ENCODE results near the gene RTRAF. TPM values are rescaled to one million over a fixed set of nuclear protein-coding genes. Genes with fewer than 3 reads are reported as not detected.

The RTRAF gene
- total RNA-seq, 2 donors from 2014 or later = 157 to 181 TPM

- no peaks in the 10 kb centered on the region for H3K4me1 ChIP-seq
- no peak overlapping the region for H3K27ac ChIP-seq
- no peaks in the 10 kb centered on the region for H3K9me3 ChIP-seq
- H3K36me3 ChIP-seq = no peaks in the 10 kb centered on the region
- H3K9ac ChIP-seq (ENCODE audit: low read depth in 2 of 2, low read length in 2 of 2) = no peak overlapping the region
- no peak for DNase-seq
- intact Hi-C loops (cut with DNase I) = no loop called here
- no peaks in the 10 kb centered on the region for H3K27me3 ChIP-seq
- TF ChIP-seq CTCF (IDR thresholded peaks at IDR 0.05) = no peak
- no peak overlapping the region for H3K4me3 ChIP-seq
These were observed 43.0 kb downstream of the RTRAF start for GRCh38 chr14:52032204-52032801.

GRCh38 chr14:52033101-52033642 lies 43.8 kb downstream of the RTRAF start:
- Histone ChIP-seq H3K36me3 (no peaks in the 10 kb centered on the region), H3K4me1 (no peaks in the 10 kb centered on the region), H3K27ac (no peak overlapping the region), H3K27me3 (no peaks in the 10 kb centered on the region), H3K9me3 (no peaks in the 10 kb centered on the region), H3K9ac (ENCODE audit: low read depth in 2 of 2, low read length in 2 of 2) (no peak overlapping the region), H3K4me3 (no peak overlapping the region)
- DNase-seq = no peak
- intact Hi-C loops (cut with DNase I) = no loop called here
- no peak for TF ChIP-seq CTCF (IDR thresholded peaks at IDR 0.05)

GRCh38 chr14:52039124-52039815 lies 49.9 kb downstream of the RTRAF start:
- Histone ChIP-seq H3K9me3 (no peaks in the 10 kb centered on the region), H3K9ac (ENCODE audit: low read depth in 2 of 2, low read length in 2 of 2) (no peak overlapping the region), H3K27ac (no peak overlapping the region), H3K27me3 (no peaks in the 10 kb centered on the region), H3K36me3 (no peaks in the 10 kb centered on the region), H3K4me1 (peaks cover 3% of the 10 kb centered on the region), H3K4me3 (no peak overlapping the region)
- intact Hi-C loops (cut with DNase I) = no loop called here
- TF ChIP-seq CTCF (IDR thresholded peaks at IDR 0.05) = no peak
- DNase-seq = no peak

DNA sequence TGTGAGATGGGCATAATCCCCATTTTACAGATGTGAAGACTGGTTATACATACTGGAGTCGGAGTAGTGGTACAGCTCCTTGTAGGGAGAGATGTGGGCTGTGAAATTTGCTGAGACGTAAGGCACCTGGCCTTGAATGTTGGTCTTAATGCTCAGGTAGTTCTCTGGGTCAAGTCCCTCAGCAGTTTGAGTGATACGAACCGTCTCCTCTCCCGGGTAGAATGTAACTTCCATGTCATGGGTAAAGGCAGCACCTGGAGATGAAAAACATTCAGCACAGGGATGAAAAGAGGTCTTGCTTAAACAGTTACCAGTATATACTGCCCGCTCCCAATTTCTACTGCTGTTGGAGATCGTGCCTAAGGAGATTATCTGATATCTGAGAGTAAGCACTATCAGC lies 51.3 kb downstream of the RTRAF start:
- no peaks in the 10 kb centered on the region for H3K27me3 ChIP-seq
- intact Hi-C loops (cut with DNase I) = no loop called here
- no peak overlapping the region for H3K9ac ChIP-seq (ENCODE audit: low read depth in 2 of 2, low read length in 2 of 2)
- DNase-seq = no peak
- no peaks in the 10 kb centered on the region for H3K36me3 ChIP-seq
- no peak overlapping the region for H3K4me3 ChIP-seq
- no peak for TF ChIP-seq CTCF (IDR thresholded peaks at IDR 0.05)
- no peak overlapping the region for H3K27ac ChIP-seq
- H3K9me3 ChIP-seq = no peaks in the 10 kb centered on the region
- H3K4me1 ChIP-seq = peaks cover 3% of the 10 kb centered on the region

DNA sequence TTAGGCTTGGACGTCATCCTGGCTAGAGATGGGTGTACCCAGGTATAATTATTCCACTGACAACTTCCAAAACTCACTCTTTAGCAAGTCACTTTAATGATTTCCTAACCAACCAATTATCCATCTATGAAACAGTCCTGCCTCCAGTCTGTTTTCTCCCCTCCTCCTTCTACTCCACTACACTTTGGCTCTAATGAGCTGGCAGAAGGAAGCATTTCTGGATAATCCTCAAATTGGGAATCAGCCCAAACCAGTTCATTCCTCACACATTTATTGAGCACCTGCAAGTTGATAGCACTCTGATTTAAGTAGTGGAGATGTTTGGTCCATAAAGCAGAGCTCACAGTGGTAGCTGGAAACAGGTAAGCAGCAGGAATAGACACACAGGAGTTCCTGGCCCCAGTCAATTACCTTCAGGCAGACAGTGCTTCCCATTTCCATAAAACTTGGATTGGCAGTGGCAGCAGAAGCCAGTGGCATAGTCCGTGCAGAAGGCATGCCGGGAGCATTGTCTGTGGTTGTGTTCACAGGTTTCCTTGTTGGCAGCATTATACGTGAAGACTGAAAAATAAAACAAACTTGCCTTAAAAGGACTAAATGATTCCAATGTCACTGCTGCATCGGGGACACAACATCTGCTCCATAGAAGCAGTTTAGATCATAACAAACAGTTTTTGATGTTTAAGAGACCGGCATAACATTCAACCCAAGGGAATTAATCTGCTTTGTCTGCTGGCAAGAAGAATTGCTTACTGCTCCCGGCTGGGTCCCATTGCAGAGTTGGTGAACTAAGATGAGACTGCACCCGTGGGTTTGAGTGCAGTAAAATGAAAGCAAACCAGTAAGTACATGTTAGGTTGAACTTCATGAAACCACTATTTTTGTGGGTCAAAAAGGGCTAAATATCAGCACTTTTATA lies 53.3 kb downstream of the RTRAF start:
- H3K9ac ChIP-seq (ENCODE audit: low read depth in 2 of 2, low read length in 2 of 2) = no peak overlapping the region
- peaks cover 3% of the 10 kb centered on the region for H3K4me1 ChIP-seq
- TF ChIP-seq CTCF (IDR thresholded peaks at IDR 0.05) = no peak
- no peak for DNase-seq
- H3K36me3 ChIP-seq = no peaks in the 10 kb centered on the region
- no peak overlapping the region for H3K27ac ChIP-seq
- H3K27me3 ChIP-seq = no peaks in the 10 kb centered on the region
- H3K4me3 ChIP-seq = no peak overlapping the region
- no peaks in the 10 kb centered on the region for H3K9me3 ChIP-seq
- intact Hi-C loops (cut with DNase I) = no loop called here
